Suprapubic skin (tissue), 4 donors: ENCODE results near the gene PDLIM4.

ENCODE experiments used
- EP300 ChIP-seq: sonication (generic); formaldehyde crosslinking; IDR thresholded peaks from one replicate; pipeline ENCODE4 v1.6.1; 2017; ENCODE audit warnings: antibody characterized with exemption
- POLR2A ChIP-seq, 2 donors: fragments of 450-650 bp; IDR thresholded peaks; one replicate each; pipeline ENCODE4 v1.6.1; 2017; ENCODE audit warnings: antibody characterized with exemption in 2 of 2, mild to moderate bottlenecking in 2 of 2, moderate library complexity in 2 of 2
- POLR2AphosphoS5 ChIP-seq, 3 donors: sonication (generic); formaldehyde crosslinking; IDR thresholded peaks; one replicate each; pipeline ENCODE4 v1.6.1; 2017; ENCODE audit warnings: antibody characterized with exemption in 3 of 3
- TF ChIP-seq, protein P1 (sequence below), 2 donors: fragments of 200-600 bp in 1 of 2; fragments of 450-650 bp in 1 of 2; sonication (generic) in 1 of 2; IDR thresholded peaks; one replicate each; pipeline ENCODE4 v1.5.1; 2016 to 2019; ENCODE audit warnings: antibody characterized with exemption in 2 of 2, mild to moderate bottlenecking in 1 of 2, moderate library complexity in 1 of 2

DNA sequence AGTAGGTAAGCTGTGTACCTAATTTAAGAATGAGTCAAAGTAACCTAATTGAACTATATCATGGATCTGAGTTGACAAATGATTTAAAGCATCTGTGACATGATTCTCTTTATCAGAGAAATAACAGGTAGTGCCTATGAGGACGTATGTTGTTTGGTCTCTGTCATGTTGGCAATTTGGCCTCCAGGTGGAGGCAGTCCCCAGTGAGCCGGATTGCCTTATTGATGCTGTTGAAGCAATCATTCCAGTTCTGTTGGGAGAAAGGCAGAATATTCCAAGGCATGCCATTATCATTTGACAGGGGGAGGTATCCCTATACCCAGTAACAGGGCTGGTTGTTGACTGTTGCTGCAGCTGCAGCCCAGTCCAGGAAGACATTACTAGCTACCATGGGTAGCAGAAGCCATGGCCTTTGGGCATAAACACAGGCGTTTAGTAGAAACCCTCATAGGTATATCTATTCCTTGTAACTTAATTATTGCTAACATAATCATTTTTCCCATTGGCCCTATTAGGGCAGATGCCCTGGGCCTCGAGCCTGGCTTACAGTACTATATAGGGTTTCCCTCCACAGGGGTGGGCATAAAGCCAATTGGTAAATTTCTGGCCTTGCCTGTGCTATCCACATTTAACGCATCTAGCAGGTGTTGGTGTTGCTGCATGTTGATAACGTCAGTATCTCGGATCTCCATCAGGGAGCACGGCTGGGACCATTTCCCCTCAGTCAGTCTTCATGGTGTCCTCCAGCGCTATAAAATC lies 24.5 kb downstream of the PDLIM4 start:
- TF ChIP-seq, protein P1, sequence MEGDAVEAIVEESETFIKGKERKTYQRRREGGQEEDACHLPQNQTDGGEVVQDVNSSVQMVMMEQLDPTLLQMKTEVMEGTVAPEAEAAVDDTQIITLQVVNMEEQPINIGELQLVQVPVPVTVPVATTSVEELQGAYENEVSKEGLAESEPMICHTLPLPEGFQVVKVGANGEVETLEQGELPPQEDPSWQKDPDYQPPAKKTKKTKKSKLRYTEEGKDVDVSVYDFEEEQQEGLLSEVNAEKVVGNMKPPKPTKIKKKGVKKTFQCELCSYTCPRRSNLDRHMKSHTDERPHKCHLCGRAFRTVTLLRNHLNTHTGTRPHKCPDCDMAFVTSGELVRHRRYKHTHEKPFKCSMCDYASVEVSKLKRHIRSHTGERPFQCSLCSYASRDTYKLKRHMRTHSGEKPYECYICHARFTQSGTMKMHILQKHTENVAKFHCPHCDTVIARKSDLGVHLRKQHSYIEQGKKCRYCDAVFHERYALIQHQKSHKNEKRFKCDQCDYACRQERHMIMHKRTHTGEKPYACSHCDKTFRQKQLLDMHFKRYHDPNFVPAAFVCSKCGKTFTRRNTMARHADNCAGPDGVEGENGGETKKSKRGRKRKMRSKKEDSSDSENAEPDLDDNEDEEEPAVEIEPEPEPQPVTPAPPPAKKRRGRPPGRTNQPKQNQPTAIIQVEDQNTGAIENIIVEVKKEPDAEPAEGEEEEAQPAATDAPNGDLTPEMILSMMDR (IDR thresholded peaks at IDR 0.05), result no peak
- TF ChIP-seq POLR2A (IDR thresholded peaks at IDR 0.05) (no peak), EP300 (no peak), POLR2AphosphoS5 (IDR thresholded peaks at IDR 0.05) (no peak)
